Mucosa of descending colon (tissue), 3 donors: ENCODE results near the gene MATN3. TPM values are rescaled to one million over a fixed set of nuclear protein-coding genes. Genes with fewer than 3 reads are reported as not detected.

Experiments
- ATAC-seq: fragments of 200-7000 bp; cut with Tn5 transposase; one replicate; pipeline ENCODE4 v1.9.1; 2020; ENCODE audit warnings: mild to moderate bottlenecking, moderate library complexity
- DNase-seq, 3 donors: peaks; one replicate each; pipeline ENCODE4 v3.0.0-alpha.2; 2020
- H3K36me3 ChIP-seq: fragments of 200-600 bp; one replicate; pipeline ENCODE4 v1.8.0; 2021; ENCODE audit warnings: low read depth, mild to moderate bottlenecking
- H3K4me1 ChIP-seq: fragments of 200-600 bp; one replicate; pipeline ENCODE4 v1.8.0; 2021; ENCODE audit warnings: low read depth, mild to moderate bottlenecking
- H3K4me3 ChIP-seq: fragments of 200-600 bp; one replicate; pipeline ENCODE4 v1.8.0; 2021; ENCODE audit warnings: mild to moderate bottlenecking
- H3K9me3 ChIP-seq: fragments of 200-600 bp; one replicate; pipeline ENCODE4 v1.8.0; 2021; ENCODE audit warnings: mild to moderate bottlenecking
- CTCF ChIP-seq: fragments of 200-600 bp; IDR thresholded peaks from one replicate; pipeline ENCODE4 v1.8.0; 2022; ENCODE audit warnings: antibody characterized with exemption, mild to moderate bottlenecking
- intact Hi-C, 2 donors: fragments of 100-400 bp; cut with DNase I in 1 of 2; cut with micrococcal nuclease in 1 of 2; formaldehyde crosslinking; loops; one replicate each; pipeline versions ENCODE4 v1.11.0 to v1.11.1; 2022; cut with DNase I, micrococcal nuclease
- total RNA-seq, 3 donors: library from RNA; stranded (reverse); fragmentation: NEBNext Ultra II Directional in 2 of 3; extraction: Animal tissue kit (Norgen Biotek cat#: 25700) in 2 of 3; gene quantifications; one replicate each; pipeline versions ENCODE4 v1.2.1 to v1.2.4, GENCODE V29; 2021 to 2023
- donor health status: DM: no; HTN: no; CAD: no; lungs with moderate emphysema.
- donor health status: DM: no; HTN: no; CAD: no.
- donor health status: DM: no; HTN: yes; CAD: no.

The MATN3 gene
- total RNA-seq, 3 donors from 2014 or later = 0.70 to 0.89 TPM; not detected in 1

DNA sequence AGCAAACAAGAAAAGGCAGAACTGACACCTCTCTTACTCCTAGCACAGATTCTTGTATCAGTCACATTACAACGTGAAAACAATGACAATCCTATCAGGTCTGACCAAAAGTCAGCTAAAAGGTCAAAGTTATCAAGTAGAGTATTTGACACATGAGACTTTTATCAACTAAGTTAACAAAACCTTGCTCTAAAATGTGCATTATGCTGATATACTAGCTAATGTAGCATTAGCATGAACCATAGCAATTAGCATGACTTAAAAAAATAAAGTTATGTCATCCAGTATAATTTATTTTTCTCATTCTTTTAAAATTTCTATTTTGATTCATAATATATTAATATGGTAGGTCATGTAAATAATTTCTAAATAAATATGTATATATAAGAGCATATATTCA is 69.3 kb downstream of the MATN3 start:
- TF ChIP-seq CTCF = no peak
- no peak for DNase-seq
- no peaks in the 10 kb centered on the region for H3K36me3 ChIP-seq
- H3K4me3 ChIP-seq = no peak overlapping the region
- intact Hi-C loops = no loop called here
- no peaks in the 10 kb centered on the region for H3K9me3 ChIP-seq
- no peaks in the 10 kb centered on the region for H3K4me1 ChIP-seq
- no peak for ATAC-seq

DNA sequence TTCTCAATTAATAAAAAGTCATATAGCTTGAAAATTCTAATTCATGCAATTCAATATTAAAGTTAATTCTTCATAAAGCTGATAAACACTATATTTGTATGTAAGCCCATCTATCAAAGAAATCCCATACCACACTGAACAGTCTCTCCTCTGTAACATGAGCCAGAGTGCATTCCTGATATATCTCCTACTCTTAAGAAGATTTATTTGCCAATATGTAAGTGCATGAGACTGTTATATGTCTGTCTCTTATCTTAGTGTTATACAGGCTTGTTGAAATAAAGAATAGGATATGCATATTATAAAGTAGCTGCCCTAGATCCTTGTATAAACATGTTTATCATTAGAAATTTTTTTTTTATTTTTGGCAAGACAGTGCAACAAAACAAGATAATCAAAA is 70.3 kb downstream of the MATN3 start:
- Histone ChIP-seq H3K4me1 (no peaks in the 10 kb centered on the region), H3K4me3 (no peak overlapping the region), H3K9me3 (no peaks in the 10 kb centered on the region), H3K36me3 (no peaks in the 10 kb centered on the region)
- intact Hi-C loops = no loop called here
- ATAC-seq (no peak), DNase-seq (no peak)
- no peak for TF ChIP-seq CTCF

Other genes with a start within 250 kb of the MATN3 start
- 10 to 100 TPM; 11.1 to 15.4 (median 14.0) TPM for gene TTC32, start 110.7 kb downstream of the MATN3 start, total RNA-seq
- gene WDR35, start 22.6 kb downstream of the MATN3 start, total RNA-seq = 1 to 10 TPM; 1.9 to 8.8 (median 2.7) TPM
- 100 to 1,000 TPM; 160 to 210 (median 181) TPM for gene LAPTM4A, start 39.0 kb upstream of the MATN3 start, total RNA-seq
- gene SDC1, start 212.5 kb upstream of the MATN3 start, total RNA-seq = 100 to 1,000 TPM in 2 of 3 donors, 10 to 100 TPM in 1; 65.3 to 170 (median 162) TPM